ENCODE data around the gene DEPP1. TPM values are rescaled to one million over a fixed set of nuclear protein-coding genes. Genes with fewer than 3 reads are reported as not detected.
"Not testable (repeated sequence)": the region's sequence is repeated elsewhere in the genome, so short reads cannot be mapped to it uniquely, and the experiment has no call there.

DEPP1 gene
- total RNA-seq (2012; rRNA removed): 6.1 and 10.1 TPM in 2 replicates

GRCh38 chr10:44978570-44979280 lies at the start of gene DEPP1:
TSS of gene DEPP1 (minus strand) at chr10:44978809. CDS start at chr10:44978030, 779 bp downstream.
- Histone ChIP-seq H3K4me1 (ENCODE audit: control insufficient read depth, insufficient read depth, low read length) (peaks cover 81% of the 10 kb centered on the region), H3K36me3 (ENCODE audit: insufficient read depth, low read length) (no peaks in the 10 kb centered on the region), H3K27me3 (ENCODE audit: control insufficient read depth, insufficient read depth, low read length) (no peaks in the 10 kb centered on the region), H3K4me2 (ENCODE audit: low read length) (peak within 1 kb of the TSS; percentile 85), H3K9ac (ENCODE audit: low read depth, low read length) (peak within 1 kb of the TSS; percentile 74), H3K9me3 (replicated peaks; ENCODE audit: low read length) (no peaks in the 10 kb centered on the region), H3K4me3 (ENCODE audit: low read length) (peak within 1 kb of the TSS; percentile 71)

GRCh38 chr10:45023426-45023825 lies 44.8 kb upstream of the DEPP1 start:
- Histone ChIP-seq H3K36me3 (ENCODE audit: insufficient read depth, low read length) (no peaks in the 10 kb centered on the region), H3K4me2 (ENCODE audit: low read length) (no peak overlapping the region), H3K4me3 (ENCODE audit: low read length) (no peak overlapping the region), H3K9ac (ENCODE audit: low read depth, low read length) (no peak overlapping the region), H3K4me1 (ENCODE audit: control insufficient read depth, insufficient read depth, low read length) (no peaks in the 10 kb centered on the region), H3K9me3 (replicated peaks; ENCODE audit: low read length) (no peaks in the 10 kb centered on the region), H3K27me3 (ENCODE audit: control insufficient read depth, insufficient read depth, low read length) (no peaks in the 10 kb centered on the region)

- no peaks in the 10 kb centered on the region for H3K4me1 ChIP-seq (ENCODE audit: control insufficient read depth, insufficient read depth, low read length)
- H3K36me3 ChIP-seq (ENCODE audit: insufficient read depth, low read length): no peaks in the 10 kb centered on the region
- no peak overlapping the region for H3K9ac ChIP-seq (ENCODE audit: low read depth, low read length)
- no peak overlapping the region for H3K4me2 ChIP-seq (ENCODE audit: low read length)
- H3K9me3 ChIP-seq (replicated peaks; ENCODE audit: low read length): no peaks in the 10 kb centered on the region
- H3K27me3 ChIP-seq (ENCODE audit: control insufficient read depth, insufficient read depth, low read length): no peaks in the 10 kb centered on the region
- H3K4me3 ChIP-seq (ENCODE audit: low read length): no peak overlapping the region
Measured at GRCh38 chr10:45015590-45015989, 37.0 kb upstream of the DEPP1 start.

GRCh38 chr10:45014557-45014956 lies 35.9 kb upstream of the DEPP1 start:
- H3K36me3 ChIP-seq (ENCODE audit: insufficient read depth, low read length); H3K9ac ChIP-seq (ENCODE audit: low read depth, low read length); H3K27me3 ChIP-seq (ENCODE audit: control insufficient read depth, insufficient read depth, low read length); H3K9me3 ChIP-seq (replicated peaks; ENCODE audit: low read length); H3K4me1 ChIP-seq (ENCODE audit: control insufficient read depth, insufficient read depth, low read length); H3K4me2 ChIP-seq (ENCODE audit: low read length); H3K4me3 ChIP-seq (ENCODE audit: low read length): not testable (repeated sequence)

- Histone ChIP-seq H3K4me3 (ENCODE audit: low read length) (no peak overlapping the region), H3K9ac (ENCODE audit: low read depth, low read length) (no peak overlapping the region)
Measured at GRCh38 chr10:45008524-45009161, 30.0 kb upstream of the DEPP1 start.

GRCh38 chr10:45006276-45007030 lies 27.8 kb upstream of the DEPP1 start:
- Histone ChIP-seq H3K9me3 (replicated peaks; ENCODE audit: low read length) (no peaks in the 10 kb centered on the region), H3K4me2 (ENCODE audit: low read length) (no peak overlapping the region), H3K4me3 (ENCODE audit: low read length) (no peak overlapping the region), H3K36me3 (ENCODE audit: insufficient read depth, low read length) (peaks cover 11% of the 10 kb centered on the region), H3K9ac (ENCODE audit: low read depth, low read length) (no peak overlapping the region), H3K27me3 (ENCODE audit: control insufficient read depth, insufficient read depth, low read length) (no peaks in the 10 kb centered on the region), H3K4me1 (ENCODE audit: control insufficient read depth, insufficient read depth, low read length) (peaks cover 10% of the 10 kb centered on the region)

More at GRCh38 chr10:45008524-45009161, 30.0 kb upstream of the DEPP1 start:
- Histone ChIP-seq H3K36me3 (ENCODE audit: insufficient read depth, low read length) (peaks cover 8% of the 10 kb centered on the region), H3K27me3 (ENCODE audit: control insufficient read depth, insufficient read depth, low read length) (no peaks in the 10 kb centered on the region), H3K4me1 (ENCODE audit: control insufficient read depth, insufficient read depth, low read length) (no peaks in the 10 kb centered on the region), H3K9me3 (replicated peaks; ENCODE audit: low read length) (no peaks in the 10 kb centered on the region), H3K4me2 (ENCODE audit: low read length) (peak overlapping the region; percentile 36)

GRCh38 chr10:45005284-45005683 lies 26.7 kb upstream of the DEPP1 start:
- Histone ChIP-seq H3K9me3 (replicated peaks; ENCODE audit: low read length) (no peaks in the 10 kb centered on the region), H3K4me2 (ENCODE audit: low read length) (no peak overlapping the region), H3K4me1 (ENCODE audit: control insufficient read depth, insufficient read depth, low read length) (peaks cover 18% of the 10 kb centered on the region), H3K27me3 (ENCODE audit: control insufficient read depth, insufficient read depth, low read length) (no peaks in the 10 kb centered on the region), H3K36me3 (ENCODE audit: insufficient read depth, low read length) (peaks cover 11% of the 10 kb centered on the region), H3K4me3 (ENCODE audit: low read length) (no peak overlapping the region), H3K9ac (ENCODE audit: low read depth, low read length) (no peak overlapping the region)

GRCh38 chr10:45004661-45005060 lies 26.1 kb upstream of the DEPP1 start:
- Histone ChIP-seq H3K9me3 (replicated peaks; ENCODE audit: low read length) (no peaks in the 10 kb centered on the region), H3K27me3 (ENCODE audit: control insufficient read depth, insufficient read depth, low read length) (no peaks in the 10 kb centered on the region), H3K4me1 (ENCODE audit: control insufficient read depth, insufficient read depth, low read length) (peaks cover 25% of the 10 kb centered on the region), H3K9ac (ENCODE audit: low read depth, low read length) (no peak overlapping the region), H3K4me3 (ENCODE audit: low read length) (no peak overlapping the region), H3K4me2 (ENCODE audit: low read length) (no peak overlapping the region), H3K36me3 (ENCODE audit: insufficient read depth, low read length) (peaks cover 11% of the 10 kb centered on the region)

- Histone ChIP-seq H3K36me3 (ENCODE audit: insufficient read depth, low read length) (peaks cover 11% of the 10 kb centered on the region), H3K4me2 (ENCODE audit: low read length) (no peak overlapping the region), H3K4me1 (ENCODE audit: control insufficient read depth, insufficient read depth, low read length) (peaks cover 28% of the 10 kb centered on the region)
Measured at GRCh38 chr10:45003432-45004000, 24.9 kb upstream of the DEPP1 start.

GRCh38 chr10:45001381-45002148 lies 23.0 kb upstream of the DEPP1 start:
- peak overlapping the region; percentile 86 for H3K4me2 ChIP-seq (ENCODE audit: low read length)
- peak overlapping the region; percentile 68 for H3K4me3 ChIP-seq (ENCODE audit: low read length)
- peaks cover 11% of the 10 kb centered on the region for H3K36me3 ChIP-seq (ENCODE audit: insufficient read depth, low read length)
- H3K27me3 ChIP-seq (ENCODE audit: control insufficient read depth, insufficient read depth, low read length): no peaks in the 10 kb centered on the region
- H3K4me1 ChIP-seq (ENCODE audit: control insufficient read depth, insufficient read depth, low read length): peaks cover 36% of the 10 kb centered on the region
- H3K9me3 ChIP-seq (replicated peaks; ENCODE audit: low read length): no peaks in the 10 kb centered on the region
- peak overlapping the region; percentile 85 for H3K9ac ChIP-seq (ENCODE audit: low read depth, low read length)

More at GRCh38 chr10:45003432-45004000, 24.9 kb upstream of the DEPP1 start:
- H3K9ac ChIP-seq (ENCODE audit: low read depth, low read length): no peak overlapping the region
- no peak overlapping the region for H3K4me3 ChIP-seq (ENCODE audit: low read length)
- H3K27me3 ChIP-seq (ENCODE audit: control insufficient read depth, insufficient read depth, low read length): no peaks in the 10 kb centered on the region
- no peaks in the 10 kb centered on the region for H3K9me3 ChIP-seq (replicated peaks; ENCODE audit: low read length)

Measured in skeletal muscle satellite cell (primary cell).